Astrocyte of the cerebellum (primary cell): Measurements from ENCODE around the gene SEC14L1.

Experiments used
- DNase-seq: peaks from one replicate; pipeline ENCODE4 v3.0.0-alpha.2; 2011; ENCODE audit warnings: low read depth
- H3K4me3 ChIP-seq: 2 replicates; pipeline ENCODE4 v1.5.1; 2011; ENCODE audit warnings: mild to moderate bottlenecking, low read depth, low read length, moderate library complexity
- in situ Hi-C: cut with HindIII; loops from 2 replicates; pipeline ENCODE4 v1.10.0; 2017; ENCODE audit warnings: low sequenced_read_pairs
- TF ChIP-seq, protein P1 (sequence below): IDR thresholded peaks from 2 replicates; pipeline ENCODE4 v1.5.1; 2012; ENCODE audit warnings: low read length, low read depth, moderate library complexity, mild to moderate bottlenecking; ENCODE audit errors: missing control alignments

SEC14L1 gene

DNA sequence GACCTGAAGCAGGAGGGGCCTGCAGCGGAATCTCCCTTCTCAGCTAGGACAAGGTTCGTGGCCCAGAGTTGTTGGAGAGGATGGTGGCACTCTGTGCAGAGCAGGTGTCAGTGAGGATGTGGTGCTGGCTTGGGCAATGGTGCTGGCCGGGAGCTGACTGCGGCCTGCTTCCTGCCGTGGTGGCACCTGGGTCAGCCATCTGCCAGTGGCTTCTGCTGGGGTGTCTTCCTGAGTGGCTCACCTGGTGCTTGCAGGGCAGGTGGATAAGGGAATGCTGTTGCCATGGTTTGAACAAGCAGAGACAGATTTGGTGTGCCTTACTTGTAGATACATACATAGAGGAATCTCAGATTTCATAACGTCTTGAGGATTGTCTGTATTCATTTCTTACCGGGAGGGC lies 69.6 kb downstream of the SEC14L1 start:
- in situ Hi-C loops: no loop called here
- DNase-seq: no peak
- H3K4me3 ChIP-seq: no peak overlapping the region
- TF ChIP-seq, protein P1, sequence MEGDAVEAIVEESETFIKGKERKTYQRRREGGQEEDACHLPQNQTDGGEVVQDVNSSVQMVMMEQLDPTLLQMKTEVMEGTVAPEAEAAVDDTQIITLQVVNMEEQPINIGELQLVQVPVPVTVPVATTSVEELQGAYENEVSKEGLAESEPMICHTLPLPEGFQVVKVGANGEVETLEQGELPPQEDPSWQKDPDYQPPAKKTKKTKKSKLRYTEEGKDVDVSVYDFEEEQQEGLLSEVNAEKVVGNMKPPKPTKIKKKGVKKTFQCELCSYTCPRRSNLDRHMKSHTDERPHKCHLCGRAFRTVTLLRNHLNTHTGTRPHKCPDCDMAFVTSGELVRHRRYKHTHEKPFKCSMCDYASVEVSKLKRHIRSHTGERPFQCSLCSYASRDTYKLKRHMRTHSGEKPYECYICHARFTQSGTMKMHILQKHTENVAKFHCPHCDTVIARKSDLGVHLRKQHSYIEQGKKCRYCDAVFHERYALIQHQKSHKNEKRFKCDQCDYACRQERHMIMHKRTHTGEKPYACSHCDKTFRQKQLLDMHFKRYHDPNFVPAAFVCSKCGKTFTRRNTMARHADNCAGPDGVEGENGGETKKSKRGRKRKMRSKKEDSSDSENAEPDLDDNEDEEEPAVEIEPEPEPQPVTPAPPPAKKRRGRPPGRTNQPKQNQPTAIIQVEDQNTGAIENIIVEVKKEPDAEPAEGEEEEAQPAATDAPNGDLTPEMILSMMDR: no peak

DNA sequence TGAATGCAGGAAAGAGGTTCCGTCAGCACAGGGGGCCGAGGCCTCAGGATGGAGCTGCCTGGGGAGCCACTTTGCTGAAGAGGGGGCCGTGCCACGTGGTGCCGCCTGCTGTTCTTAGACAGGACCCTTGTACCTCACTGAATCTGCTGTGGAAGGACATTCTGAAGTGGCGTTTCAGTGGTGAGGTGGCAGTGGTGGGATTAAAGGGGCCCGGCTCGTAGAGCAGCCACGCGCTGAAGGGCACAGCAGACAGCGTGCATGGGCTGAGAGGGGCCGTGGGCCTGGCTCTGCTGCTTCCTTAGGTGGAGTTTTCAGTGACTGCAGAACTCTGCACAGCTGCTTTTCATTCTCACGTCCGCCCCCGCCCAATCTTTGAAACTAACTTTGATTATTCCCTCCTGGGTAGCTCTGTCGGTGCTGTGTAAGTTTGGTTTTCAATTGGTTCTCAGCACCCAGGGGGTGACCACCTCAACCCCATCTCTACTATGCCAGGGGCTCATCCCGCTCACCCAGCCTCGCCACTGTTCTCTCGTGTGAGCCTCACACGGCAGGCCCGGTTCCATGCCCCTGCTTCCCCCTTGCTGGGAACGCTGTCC lies 70.3 kb downstream of the SEC14L1 start:
- in situ Hi-C loops: no loop called here
- TF ChIP-seq, protein P1: no peak
- DNase-seq: no peak
- H3K4me3 ChIP-seq: no peak overlapping the region

DNA sequence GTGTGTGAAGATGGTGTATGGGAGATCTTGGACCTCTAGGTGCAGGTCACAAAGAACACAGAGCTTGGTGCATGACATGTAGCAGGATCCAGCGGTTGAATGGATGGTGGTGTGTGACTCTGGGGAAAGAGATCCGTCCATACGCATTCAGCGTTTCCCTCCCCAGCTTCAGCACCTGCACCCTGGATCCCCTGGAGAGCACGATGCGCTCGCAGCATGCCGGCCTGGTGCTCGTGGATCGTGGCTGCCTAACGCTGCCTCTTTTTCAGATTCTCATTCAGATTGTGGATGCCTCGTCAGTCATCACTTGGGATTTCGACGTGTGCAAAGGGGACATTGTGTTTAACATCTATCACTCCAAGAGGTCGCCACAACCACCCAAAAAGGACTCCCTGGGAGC lies 70.9 kb downstream of the SEC14L1 start:
- TF ChIP-seq, protein P1: no peak
- no peak overlapping the region for H3K4me3 ChIP-seq
- no peak for DNase-seq
- in situ Hi-C loops: no loop called here

DNA sequence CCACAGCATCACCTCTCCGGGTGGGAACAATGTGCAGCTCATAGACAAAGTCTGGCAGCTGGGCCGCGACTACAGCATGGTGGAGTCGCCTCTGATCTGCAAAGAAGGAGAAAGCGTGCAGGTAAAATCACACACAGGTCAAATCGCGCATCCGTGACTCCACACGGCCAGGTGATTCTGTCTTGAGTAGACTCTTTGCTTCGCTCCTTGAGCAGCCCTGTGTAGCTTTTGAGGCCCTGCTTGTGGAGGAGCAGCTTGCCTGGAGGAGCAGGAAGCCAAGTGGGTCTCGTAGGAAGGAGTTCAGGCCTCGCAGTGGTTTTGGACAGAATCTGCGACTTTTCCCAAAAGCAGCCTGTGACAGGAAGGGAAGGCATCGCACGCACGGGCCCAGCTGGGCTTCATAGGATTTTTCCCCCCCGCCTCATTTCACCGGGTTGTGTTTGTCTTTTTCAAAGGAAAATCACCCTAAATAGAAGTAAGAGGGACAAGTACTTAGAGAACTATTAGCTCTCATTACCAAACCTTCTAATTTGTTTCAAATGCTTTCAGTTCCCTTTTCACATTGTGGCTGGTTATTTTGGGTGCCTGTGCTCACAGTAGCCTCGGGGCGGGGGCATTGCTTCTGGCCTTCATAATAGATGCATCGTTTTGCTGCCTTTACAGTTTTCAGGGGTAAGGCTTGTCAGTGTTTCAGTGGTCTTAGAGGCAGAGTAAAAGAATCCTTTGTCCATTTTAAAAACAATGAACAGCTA lies 71.5 kb downstream of the SEC14L1 start:
- DNase-seq: no peak
- in situ Hi-C loops: no loop called here
- no peak overlapping the region for H3K4me3 ChIP-seq
- TF ChIP-seq, protein P1: no peak

DNA sequence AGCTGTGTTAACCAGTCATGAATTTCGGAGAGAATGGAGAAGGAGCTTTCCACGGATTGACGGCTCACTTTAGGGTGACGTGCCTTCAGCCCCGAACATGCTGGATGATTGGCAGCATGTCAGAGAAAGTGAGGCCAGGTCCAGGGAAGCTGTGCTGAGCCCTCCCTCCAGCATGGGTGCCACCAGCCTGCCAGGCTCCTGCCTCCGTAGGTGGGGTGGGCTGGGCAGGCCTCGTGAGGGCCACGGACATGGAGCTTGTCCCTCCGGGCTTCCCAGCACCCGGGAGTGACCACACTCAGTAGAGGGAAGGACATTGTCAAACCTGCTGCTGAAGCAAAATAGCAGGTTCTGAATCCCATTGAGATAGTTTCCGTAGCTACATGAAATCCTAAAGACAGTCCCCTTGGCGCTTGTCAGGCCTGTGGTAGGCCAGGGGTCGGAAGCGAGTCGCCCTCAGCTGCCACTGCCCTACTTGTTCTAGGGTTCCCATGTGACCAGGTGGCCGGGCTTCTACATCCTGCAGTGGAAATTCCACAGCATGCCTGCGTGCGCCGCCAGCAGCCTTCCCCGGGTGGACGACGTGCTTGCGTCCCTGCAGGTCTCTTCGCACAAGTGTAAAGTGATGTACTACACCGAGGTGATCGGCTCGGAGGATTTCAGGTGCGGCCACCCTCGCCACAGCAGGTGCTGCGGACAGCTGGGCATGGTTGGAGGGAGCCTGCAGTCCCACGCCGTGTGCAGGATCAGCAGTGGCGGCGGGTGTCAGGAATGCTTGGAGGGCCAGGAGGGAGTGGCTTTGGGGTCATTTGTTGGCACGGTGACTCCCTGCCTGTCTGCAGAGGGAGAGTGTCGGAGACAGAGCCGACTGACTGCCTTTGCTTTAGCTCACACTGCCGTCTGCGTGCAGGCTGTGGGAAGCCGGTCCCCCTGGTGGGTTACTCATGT lies 72.3 kb downstream of the SEC14L1 start:
- TF ChIP-seq, protein P1: no peak
- in situ Hi-C loops: no loop called here
- no peak overlapping the region for H3K4me3 ChIP-seq
- no peak for DNase-seq

DNA sequence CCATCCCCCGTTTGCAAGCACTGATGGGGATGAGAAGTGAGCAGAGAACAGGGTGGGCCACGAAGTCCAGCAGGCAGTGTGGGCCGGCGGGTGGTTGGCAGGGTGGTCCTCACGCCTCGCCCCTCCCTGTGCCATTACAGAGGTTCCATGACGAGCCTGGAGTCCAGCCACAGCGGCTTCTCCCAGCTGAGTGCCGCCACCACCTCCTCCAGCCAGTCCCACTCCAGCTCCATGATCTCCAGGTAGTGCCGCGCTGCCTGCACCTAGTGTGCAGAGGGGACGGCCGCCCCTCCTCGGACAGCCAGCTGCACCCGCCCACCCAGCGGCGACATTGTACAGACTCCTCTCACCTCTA lies 73.0 kb downstream of the SEC14L1 start:
- in situ Hi-C loops: no loop called here
- no peak overlapping the region for H3K4me3 ChIP-seq
- TF ChIP-seq, protein P1: no peak
- DNase-seq: no peak
